Mesenchymal stem cell (in vitro differentiated cells and primary cell): ENCODE data around the gene CIDEC.

ENCODE experiments used
- DNase-seq: peaks from one replicate; pipeline ENCODE4 v3.0.0-alpha.2; 2013
- H2AFZ ChIP-seq: one replicate; pipeline ENCODE4 v1.6.1; 2013; ENCODE audit warnings: low read depth, mild to moderate bottlenecking, control low read depth, inconsistent platforms, low read length, moderate library complexity
- H2AK5ac ChIP-seq: 2 replicates; pipeline ENCODE4 v1.6.1; 2013; ENCODE audit warnings: low read length, moderate library complexity, mild to moderate bottlenecking, inconsistent platforms; ENCODE audit not compliant: severe bottlenecking
- H2BK120ac ChIP-seq: one replicate; pipeline ENCODE4 v1.6.1; 2013; ENCODE audit warnings: low read depth, mild to moderate bottlenecking, inconsistent platforms, low read length, moderate library complexity
- H2BK12ac ChIP-seq, 2 experiments: one replicate each; pipeline ENCODE4 v1.6.1; 2013; ENCODE audit warnings: inconsistent platforms in 2 of 2, low read length in 2 of 2, mild to moderate bottlenecking in 2 of 2, moderate library complexity in 2 of 2, control low read depth in 1 of 2
- H2BK15ac ChIP-seq: one replicate; pipeline ENCODE4 v1.6.1; 2013; ENCODE audit warnings: mild to moderate bottlenecking, low read depth, inconsistent platforms; ENCODE audit not compliant: poor library complexity, severe bottlenecking
- H2BK5ac ChIP-seq: 2 replicates; pipeline ENCODE4 v1.6.1; 2013; ENCODE audit warnings: low read depth, mild to moderate bottlenecking, low read length, control low read depth, inconsistent platforms; ENCODE audit not compliant: poor library complexity, severe bottlenecking
- H3K14ac ChIP-seq, 2 experiments: one replicate each; pipeline ENCODE4 v1.6.1; 2013; ENCODE audit warnings: inconsistent platforms in 2 of 2, low read length in 2 of 2, control low read depth in 1 of 2, mild to moderate bottlenecking in 1 of 2, moderate library complexity in 1 of 2
- H3K18ac ChIP-seq, 2 experiments: one replicate each; pipeline ENCODE4 v1.6.1; 2013; ENCODE audit warnings: inconsistent platforms in 2 of 2, low read length in 2 of 2, control low read depth in 1 of 2, low read depth in 1 of 2, mild to moderate bottlenecking in 1 of 2
- H3K23ac ChIP-seq, 2 experiments: one replicate each; pipeline ENCODE4 v1.6.1; 2013; ENCODE audit warnings: inconsistent platforms in 2 of 2, low read length in 2 of 2, mild to moderate bottlenecking in 2 of 2, moderate library complexity in 2 of 2, control low read depth in 1 of 2
- H3K27ac ChIP-seq: 2 replicates; pipeline ENCODE4 v1.5.1; 2013; ENCODE audit warnings: mild to moderate bottlenecking, moderate library complexity, low read length, control low read depth, inconsistent platforms; ENCODE audit not compliant: poor library complexity, severe bottlenecking
- H3K27me3 ChIP-seq, 2 experiments: 2 replicates each; pipeline versions ENCODE4 v1.6.1 to v1.7.0; 2013; ENCODE audit warnings: low read length in 2 of 2, mild to moderate bottlenecking in 2 of 2, moderate library complexity in 2 of 2, control low read depth in 1 of 2, inconsistent platforms in 1 of 2; ENCODE audit not compliant: control insufficient read depth in 1 of 2, insufficient read depth in 1 of 2
- H3K36me3 ChIP-seq, 2 experiments: 2 replicates each; pipeline versions ENCODE4 v1.6.1 to v1.7.0; 2013; ENCODE audit warnings: low read length in 2 of 2, control low read depth in 1 of 2, inconsistent platforms in 1 of 2, low read depth in 1 of 2, mild to moderate bottlenecking in 1 of 2; ENCODE audit not compliant: insufficient read depth in 2 of 2, control insufficient read depth in 1 of 2
- H3K4ac ChIP-seq, 2 experiments: one replicate each; pipeline ENCODE4 v1.6.1; 2013; ENCODE audit warnings: inconsistent platforms in 2 of 2, low read length in 2 of 2, mild to moderate bottlenecking in 2 of 2, moderate library complexity in 2 of 2, control low read depth in 1 of 2, low read depth in 1 of 2
- H3K4me1 ChIP-seq: 2 replicates; pipeline ENCODE4 v1.6.1; 2013; ENCODE audit warnings: low read depth, low read length, control low read depth; ENCODE audit not compliant: control insufficient read depth, insufficient read depth
- H3K4me2 ChIP-seq: 2 replicates; pipeline ENCODE4 v1.6.1; 2013; ENCODE audit warnings: low read length, mild to moderate bottlenecking, inconsistent platforms; ENCODE audit not compliant: poor library complexity, severe bottlenecking
- H3K4me3 ChIP-seq, 2 experiments: 2 replicates each; pipeline versions ENCODE4 v1.5.1 to v1.7.0; 2013; ENCODE audit warnings: low read length in 2 of 2, mild to moderate bottlenecking in 2 of 2, control low read depth in 1 of 2, low read depth in 1 of 2; ENCODE audit not compliant: insufficient read depth in 1 of 2
- H3K79me1 ChIP-seq: replicated peaks from 2 replicates; pipeline ENCODE4 v1.6.1; 2013; ENCODE audit warnings: mild to moderate bottlenecking, control low read depth, low read length, inconsistent platforms; ENCODE audit not compliant: poor library complexity, severe bottlenecking
- H3K9ac ChIP-seq: 2 replicates; pipeline ENCODE4 v1.7.0; 2013; ENCODE audit warnings: mild to moderate bottlenecking, low read length, moderate library complexity
- H3K9me3 ChIP-seq: 2 replicates; pipeline ENCODE4 v1.7.0; 2013; ENCODE audit warnings: mild to moderate bottlenecking, low read length; ENCODE audit not compliant: control insufficient read depth
- H4K8ac ChIP-seq: one replicate; pipeline ENCODE4 v1.6.1; 2013; ENCODE audit warnings: inconsistent platforms, mild to moderate bottlenecking, low read length, moderate library complexity
- H4K91ac ChIP-seq: one replicate; pipeline ENCODE4 v1.6.1; 2013; ENCODE audit warnings: mild to moderate bottlenecking, low read length, inconsistent platforms
- WGBS: methylation state at CpG from one replicate; pipeline ENCODE4 v1.1.7; 2013; ENCODE audit warnings: mixed read lengths; 5-methylcytosine and 5-hydroxymethylcytosine counted together

The CIDEC gene

DNA sequence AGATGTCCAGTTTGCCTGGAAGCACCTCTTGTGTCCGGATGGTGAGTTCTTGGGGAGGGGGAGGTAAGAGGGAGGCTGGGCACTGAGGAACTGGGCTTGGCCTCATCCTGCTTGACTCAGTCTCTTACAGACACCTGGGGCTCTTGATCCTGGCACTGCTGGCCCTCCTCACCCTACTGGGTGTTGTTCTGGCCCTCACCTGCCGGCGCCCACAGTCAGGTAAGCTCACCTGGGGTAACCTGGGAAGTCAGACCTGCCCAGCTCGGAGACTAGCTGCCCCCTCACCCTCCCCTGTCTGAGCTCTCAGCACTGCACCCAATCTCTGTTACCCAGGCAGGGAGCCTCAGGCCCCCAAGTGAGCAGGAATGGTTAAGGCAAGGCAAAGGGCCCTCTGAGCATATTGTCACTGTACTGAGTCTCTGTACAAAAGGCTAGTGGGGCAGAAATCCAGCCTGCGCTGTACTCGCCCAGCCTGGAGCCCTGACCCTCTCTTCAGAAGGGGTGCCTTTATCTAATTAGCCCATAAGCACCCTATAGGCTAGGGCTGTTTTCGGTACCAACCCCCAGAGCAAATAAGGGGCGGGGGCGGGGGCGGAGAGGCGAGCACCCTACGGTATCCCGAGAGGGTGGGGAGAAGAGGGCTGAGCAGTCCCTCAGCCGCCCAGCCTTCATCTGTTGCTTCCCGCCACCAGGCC is 34.7 kb upstream of the CIDEC start:
- peak; percentile 19 for DNase-seq
- 31% methylated on average over 14 of the region's 15 CpGs for whole genome bisulfite sequencing
- no peak overlapping the region for H3K27ac ChIP-seq

DNA sequence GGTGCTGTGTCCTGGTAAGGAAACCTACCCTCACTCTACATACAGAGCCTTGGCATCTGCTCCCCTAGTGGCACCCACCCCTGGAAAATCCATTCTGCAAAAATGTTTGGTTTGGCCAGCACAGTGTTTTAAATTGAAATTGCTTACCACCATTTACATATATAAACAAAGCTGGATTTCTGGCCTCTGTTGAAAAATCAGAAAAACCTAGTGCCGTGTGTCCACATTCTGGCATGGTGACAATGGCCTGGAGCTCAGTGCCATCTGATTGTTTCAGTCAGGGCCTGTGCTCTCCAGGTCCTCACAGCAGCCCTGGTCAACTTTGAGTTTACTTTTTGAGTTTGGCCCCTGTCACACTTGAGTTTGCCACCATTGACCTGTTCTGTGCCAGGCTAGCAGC is 34.0 kb upstream of the CIDEC start:
- no peaks in the 10 kb centered on the region for H3K27me3 ChIP-seq
- no peak overlapping the region for H3K14ac ChIP-seq
- no peak overlapping the region for H2BK120ac ChIP-seq
- H2AFZ ChIP-seq: no peak overlapping the region
- peaks cover 11% of the 10 kb centered on the region for H3K79me1 ChIP-seq
- H2AK5ac ChIP-seq: no peak overlapping the region
- 90% methylated on average over 1 of the region's 1 CpG for WGBS
- no peak overlapping the region for H4K91ac ChIP-seq
- H3K27ac ChIP-seq: no peak overlapping the region
- DNase-seq: no peak
- H3K9ac ChIP-seq: no peak overlapping the region
- no peak overlapping the region for H3K23ac ChIP-seq
- H3K36me3 ChIP-seq: peaks cover 0 to 4% of the 10 kb centered on the region in 2 experiments
- no peak overlapping the region for H2BK5ac ChIP-seq
- H3K9me3 ChIP-seq: no peaks in the 10 kb centered on the region
- no peak overlapping the region for H4K8ac ChIP-seq
- no peak overlapping the region for H3K4me2 ChIP-seq
- H3K18ac ChIP-seq: no peak overlapping the region
- H3K4me1 ChIP-seq: peaks cover 48% of the 10 kb centered on the region
- no peak overlapping the region for H3K4me3 ChIP-seq
- no peak overlapping the region for H3K4ac ChIP-seq
- peak overlapping the region; percentile 38 for H2BK15ac ChIP-seq
- H2BK12ac ChIP-seq: no peak overlapping the region

More for the DNA sequence above, 34.7 kb upstream of the CIDEC start:
- peak overlapping the region; percentile 74 for H2BK120ac ChIP-seq
- peaks cover 48% of the 10 kb centered on the region for H3K4me1 ChIP-seq
- H4K91ac ChIP-seq: peak overlapping the region; percentile 31
- peak overlapping the region; percentile 95 to 97 for H3K18ac ChIP-seq
- peak overlapping the region; percentile 99 for H4K8ac ChIP-seq
- H3K14ac ChIP-seq: peak overlapping the region in 1 of 2 experiments; percentile 21
- peak overlapping the region; percentile 82 for H3K9ac ChIP-seq
- H3K27me3 ChIP-seq: no peaks in the 10 kb centered on the region
- H3K4me3 ChIP-seq: peak overlapping the region; percentile 76 to 81
- peak overlapping the region; percentile 43 for H2AK5ac ChIP-seq
- H3K4me2 ChIP-seq: peak overlapping the region; percentile 74
- H3K36me3 ChIP-seq: peaks cover 1 to 4% of the 10 kb centered on the region in 2 experiments
- H2AFZ ChIP-seq: no peak overlapping the region
- peak overlapping the region; percentile 15 to 58 for H2BK12ac ChIP-seq
- H2BK15ac ChIP-seq: peak overlapping the region; percentile 38
- H2BK5ac ChIP-seq: no peak overlapping the region
- peak overlapping the region in 1 of 2 experiments; percentile 34 for H3K4ac ChIP-seq
- peaks cover 11% of the 10 kb centered on the region for H3K79me1 ChIP-seq
- no peak overlapping the region for H3K23ac ChIP-seq
- H3K9me3 ChIP-seq: no peaks in the 10 kb centered on the region

DNA sequence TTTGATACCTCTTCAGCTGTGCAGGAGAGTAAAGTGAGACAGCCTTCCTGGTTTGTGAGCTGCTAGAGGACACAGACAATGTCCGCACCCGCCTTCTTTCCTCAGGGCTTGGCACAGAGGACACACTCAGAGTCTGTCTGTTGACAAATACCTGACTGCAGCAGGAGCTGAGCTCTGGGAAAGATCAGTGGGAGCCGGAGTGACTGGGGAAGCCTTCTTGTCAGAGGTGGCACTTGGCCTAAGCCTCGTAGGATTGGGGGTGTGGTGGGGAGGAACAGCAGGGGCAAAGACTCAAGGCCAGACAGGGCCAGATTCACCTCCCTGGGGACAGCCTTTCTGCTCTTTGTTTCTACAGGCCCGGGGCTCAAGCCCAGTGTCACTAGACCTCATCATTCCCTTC is 33.5 kb upstream of the CIDEC start:
- Histone ChIP-seq H2BK5ac (no peak overlapping the region), H3K4me1 (peaks cover 48% of the 10 kb centered on the region), H4K8ac (peak overlapping the region; percentile 20), H3K23ac (no peak overlapping the region), H4K91ac (peak overlapping the region; percentile 52), H3K27me3 (no peaks in the 10 kb centered on the region), H3K36me3 (peaks cover 0 to 4% of the 10 kb centered on the region in 2 experiments), H3K79me1 (peaks cover 11% of the 10 kb centered on the region), H3K27ac (no peak overlapping the region), H2BK15ac (no peak overlapping the region), H2AFZ (no peak overlapping the region), H3K4me3 (no peak overlapping the region), H3K9ac (no peak overlapping the region), H2BK120ac (no peak overlapping the region), H3K18ac (no peak overlapping the region), H3K4me2 (no peak overlapping the region), H3K4ac (no peak overlapping the region), H2AK5ac (peak overlapping the region; percentile 63), H2BK12ac (no peak overlapping the region), H3K14ac (no peak overlapping the region), H3K9me3 (no peaks in the 10 kb centered on the region)
- WGBS: 89% methylated on average over 5 of the region's 5 CpGs
- no peak for DNase-seq

DNA sequence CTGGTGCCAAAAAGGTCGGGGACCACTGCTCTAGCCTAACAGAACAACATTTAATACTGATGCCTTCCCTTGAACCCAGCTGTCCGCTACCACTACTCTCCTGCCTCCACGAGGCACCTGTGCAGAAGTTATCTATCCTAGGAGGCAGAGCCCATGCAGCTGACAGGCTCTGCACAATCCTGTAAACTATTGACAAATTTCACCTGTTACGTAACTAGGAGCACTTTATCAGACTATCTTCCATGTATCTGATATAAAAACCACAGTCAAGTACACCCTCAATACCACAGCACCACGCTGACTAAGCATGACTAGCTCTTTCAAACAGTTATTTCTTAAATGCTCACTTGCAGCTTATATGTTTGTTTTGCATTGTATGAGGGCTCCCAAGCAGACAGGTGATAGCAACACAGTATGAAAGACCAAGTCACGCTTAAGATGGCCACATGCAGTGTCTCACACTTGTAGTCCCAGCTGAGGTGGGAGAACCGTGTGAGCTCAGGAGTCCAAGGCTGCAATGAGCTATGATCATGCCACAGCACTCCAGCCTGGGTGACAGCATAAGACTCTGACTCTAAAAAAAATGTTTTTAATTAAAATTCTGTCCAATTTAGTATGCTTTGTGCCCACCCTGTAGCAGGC is 32.4 kb upstream of the CIDEC start:
- Histone ChIP-seq H3K36me3 (no peaks in the 10 kb centered on the region), H3K23ac (no peak overlapping the region)
- WGBS: 81% methylated on average over 7 of the region's 7 CpGs

More for the DNA sequence above, 32.4 kb upstream of the CIDEC start:
- peak; percentile 70 for DNase-seq
- H3K27me3 ChIP-seq: no peaks in the 10 kb centered on the region
- no peak overlapping the region for H2AK5ac ChIP-seq
- no peak overlapping the region for H3K18ac ChIP-seq
- peak overlapping the region in 1 of 2 experiments; percentile 48 for H2BK12ac ChIP-seq
- no peak overlapping the region for H3K9ac ChIP-seq
- H2BK15ac ChIP-seq: no peak overlapping the region
- H3K79me1 ChIP-seq: peaks cover 2% of the 10 kb centered on the region
- no peak overlapping the region for H3K4me2 ChIP-seq
- H3K14ac ChIP-seq: no peak overlapping the region
- no peak overlapping the region for H3K4ac ChIP-seq
- H3K27ac ChIP-seq: no peak overlapping the region
- H2AFZ ChIP-seq: no peak overlapping the region
- no peak overlapping the region for H2BK5ac ChIP-seq
- peaks cover 38% of the 10 kb centered on the region for H3K4me1 ChIP-seq
- H4K91ac ChIP-seq: no peak overlapping the region
- H2BK120ac ChIP-seq: no peak overlapping the region
- H3K9me3 ChIP-seq: no peaks in the 10 kb centered on the region
- H4K8ac ChIP-seq: no peak overlapping the region
- no peak overlapping the region for H3K4me3 ChIP-seq
